ENCODE data around the gene DLGAP4.

The DLGAP4 gene

GRCh38 chr20:36432096-36432495 lies 126.0 kb downstream of the DLGAP4 start:
- TF ChIP-seq CTCF (IDR thresholded peaks at IDR 0.05; ENCODE audit: extremely low read depth, missing control alignments): no peak
- DNase-seq (ENCODE audit: low spot score): no peak

- DNase-seq (ENCODE audit: low spot score): no peak
- TF ChIP-seq CTCF (IDR thresholded peaks at IDR 0.05; ENCODE audit: extremely low read depth, missing control alignments): no peak
Observed at GRCh38 chr20:36434383-36434782, 128.2 kb downstream of the DLGAP4 start.

GRCh38 chr20:36435124-36435523 lies 129.0 kb downstream of the DLGAP4 start:
- no peak for TF ChIP-seq CTCF (IDR thresholded peaks at IDR 0.05; ENCODE audit: extremely low read depth, missing control alignments)
- no peak for DNase-seq (ENCODE audit: low spot score)

GRCh38 chr20:36435592-36436541 lies 129.7 kb downstream of the DLGAP4 start:
- TF ChIP-seq CTCF (IDR thresholded peaks at IDR 0.05; ENCODE audit: extremely low read depth, missing control alignments): no peak
- peak; percentile 79 for DNase-seq (ENCODE audit: low spot score)

DNA sequence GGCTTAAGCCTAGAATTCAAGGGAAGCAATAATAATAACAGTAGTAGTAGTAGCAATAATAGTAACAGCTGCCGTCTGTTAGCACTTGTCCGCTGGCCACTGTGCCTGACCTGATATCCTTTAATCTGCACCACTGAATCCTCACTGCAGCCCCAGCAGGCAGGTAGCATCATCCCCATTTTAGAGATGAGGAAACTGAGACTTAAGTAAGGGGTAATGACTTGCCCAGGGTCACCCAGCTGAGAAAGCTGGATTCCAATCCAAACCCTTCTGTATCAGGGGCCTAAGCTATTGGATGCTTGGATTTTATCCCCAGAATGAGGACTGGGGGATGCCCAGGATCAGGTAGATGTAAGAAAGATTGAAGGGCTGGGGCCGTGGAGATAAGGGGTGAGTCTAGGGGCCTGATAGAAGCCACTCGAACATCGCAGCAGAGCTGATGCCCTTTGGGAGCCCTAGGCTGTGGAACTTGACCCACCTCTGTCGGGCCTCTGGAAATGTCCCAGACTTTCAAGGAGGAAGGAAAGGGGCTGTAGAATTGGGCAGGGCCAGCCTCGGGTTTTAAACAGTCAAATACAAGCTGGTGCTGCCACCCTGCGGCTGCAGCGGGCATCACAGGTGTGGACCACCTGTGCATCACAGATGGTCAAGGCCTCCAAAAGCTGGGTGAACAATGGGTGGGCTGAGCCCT lies 133.0 kb downstream of the DLGAP4 start:
- TF ChIP-seq CTCF (IDR thresholded peaks at IDR 0.05; ENCODE audit: extremely low read depth, missing control alignments): peak; percentile 97
- DNase-seq (ENCODE audit: low spot score): peak; percentile 82

- TF ChIP-seq CTCF (IDR thresholded peaks at IDR 0.05; ENCODE audit: extremely low read depth, missing control alignments): no peak
- DNase-seq (ENCODE audit: low spot score): no peak
Observed at GRCh38 chr20:36439731-36440072, 133.6 kb downstream of the DLGAP4 start.

DNA sequence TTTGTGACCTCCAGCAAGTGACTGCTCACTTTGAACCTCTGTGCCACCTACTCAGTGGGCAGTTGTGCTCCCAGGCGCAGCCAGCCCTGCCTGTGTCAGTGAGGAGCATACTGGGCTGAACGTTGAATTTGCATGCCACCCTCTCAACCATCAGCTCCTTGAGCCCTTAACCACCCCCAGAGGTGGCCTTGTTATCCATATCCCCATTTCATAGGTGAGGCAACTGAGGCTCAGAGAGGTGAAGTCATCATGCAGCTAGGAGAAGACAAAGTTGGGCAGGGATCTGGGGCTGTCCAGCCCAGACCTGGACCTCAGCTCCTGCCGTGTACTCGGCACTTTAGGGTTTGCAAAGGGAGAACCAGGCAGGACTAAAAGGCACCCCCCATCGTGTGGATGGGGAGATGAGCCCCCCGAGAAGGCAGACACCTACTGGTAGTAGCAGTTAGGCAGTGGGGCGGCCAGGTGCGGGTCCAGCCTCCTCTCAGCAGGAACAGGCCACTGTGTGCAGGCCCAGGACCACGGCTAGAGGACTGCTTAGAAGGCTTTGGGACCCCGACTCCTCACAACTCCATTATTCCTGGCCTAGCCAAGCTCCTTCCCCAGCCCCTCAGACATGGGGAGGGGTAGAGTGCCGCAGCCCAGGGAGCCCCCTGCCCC lies 134.4 kb downstream of the DLGAP4 start:
- no peak for DNase-seq (ENCODE audit: low spot score)
- no peak for TF ChIP-seq CTCF (IDR thresholded peaks at IDR 0.05; ENCODE audit: extremely low read depth, missing control alignments)
